ENCODE data around the gene MYO15B. TPM values are rescaled to one million over a fixed set of nuclear protein-coding genes. Genes with fewer than 3 reads are reported as not detected.

MYO15B gene
- total and polyA plus RNA-seq, 2 of the 13 experiments (the other 11 are each of a cell fraction or from before 2014, with no cell fraction given) = 2.8 to 8.1 TPM

- no peak for TF ChIP-seq FOXO4 (CRISPR knock-in tag; conservative IDR thresholded peaks at IDR 0.05)
- TF ChIP-seq ZSCAN5A (CRISPR knock-in tag; IDR thresholded peaks at IDR 0.05; ENCODE audit: borderline replicate concordance) = no peak
- TF ChIP-seq HDAC6 (IDR thresholded peaks at IDR 0.05; ENCODE audit: low read depth, low read length) = no peak
- peak; percentile 47; the same call in 1 of the 2 replicates for TF ChIP-seq NFKB2 (CRISPR knock-in tag; IDR thresholded peaks at IDR 0.05; ENCODE audit: borderline replicate concordance)
- TF ChIP-seq SMAD9 (CRISPR knock-in tag; IDR thresholded peaks at IDR 0.05) = no peak
- TF ChIP-seq ZNF260 (CRISPR knock-in tag; IDR thresholded peaks at IDR 0.05; ENCODE audit: borderline replicate concordance, low read depth) = no peak
- no peak for TF ChIP-seq NFE2L1 (CRISPR knock-in tag; IDR thresholded peaks at IDR 0.05; ENCODE audit: borderline replicate concordance)
- TF ChIP-seq AGO1 (IDR thresholded peaks at IDR 0.05; ENCODE audit: low read depth, low read length, poor library complexity, severe bottlenecking) = peak; percentile 32
- no peak; the same call in 1 of the 2 replicates for TF ChIP-seq JUN (CRISPR knock-in tag; IDR thresholded peaks at IDR 0.05)
- TF ChIP-seq NCOA2 (CRISPR knock-in tag; IDR thresholded peaks at IDR 0.05) = no peak
- TF ChIP-seq TAF1 (CRISPR knock-in tag; IDR thresholded peaks at IDR 0.05) = peak; percentile 71; the same call in 1 of the 2 replicates
- no peak for TF ChIP-seq KDM1A (CRISPR knock-in tag; IDR thresholded peaks at IDR 0.05)
- no peak for TF ChIP-seq MAFF (IDR thresholded peaks at IDR 0.05; ENCODE audit: low read depth, low read length)
- TF ChIP-seq CENPBD1 (CRISPR knock-in tag; IDR thresholded peaks at IDR 0.05; ENCODE audit: borderline replicate concordance, low read depth) = no peak
- TF ChIP-seq HNF1B (CRISPR knock-in tag; IDR thresholded peaks at IDR 0.05) = peak; percentile 100
- no peak for TF ChIP-seq REL (CRISPR knock-in tag; conservative IDR thresholded peaks at IDR 0.05)
- TF ChIP-seq FIP1L1 (IDR thresholded peaks at IDR 0.05; ENCODE audit: borderline replicate concordance, insufficient read depth, low read depth, low read length) = no peak; the same call in 1 of the 2 replicates
- TF ChIP-seq ATF5 (CRISPR knock-in tag; IDR thresholded peaks at IDR 0.05; ENCODE audit: low read depth) = no peak; the same call in 1 of the 2 replicates
- no peak for TF ChIP-seq SMC3 (IDR thresholded peaks at IDR 0.05; ENCODE audit: low read length)
- TF ChIP-seq ZNF333 (CRISPR knock-in tag; IDR thresholded peaks at IDR 0.05; ENCODE audit: borderline replicate concordance) = no peak
- peak; percentile 81 for TF ChIP-seq ZNF792 (CRISPR knock-in tag; IDR thresholded peaks at IDR 0.05)
Measured at GRCh38 chr17:75645889-75646637, 58.5 kb downstream of the MYO15B start (continued).

Measured in HepG2 (cell line).